Measurements from ENCODE around the gene TRAPPC14.

The TRAPPC14 gene

DNA sequence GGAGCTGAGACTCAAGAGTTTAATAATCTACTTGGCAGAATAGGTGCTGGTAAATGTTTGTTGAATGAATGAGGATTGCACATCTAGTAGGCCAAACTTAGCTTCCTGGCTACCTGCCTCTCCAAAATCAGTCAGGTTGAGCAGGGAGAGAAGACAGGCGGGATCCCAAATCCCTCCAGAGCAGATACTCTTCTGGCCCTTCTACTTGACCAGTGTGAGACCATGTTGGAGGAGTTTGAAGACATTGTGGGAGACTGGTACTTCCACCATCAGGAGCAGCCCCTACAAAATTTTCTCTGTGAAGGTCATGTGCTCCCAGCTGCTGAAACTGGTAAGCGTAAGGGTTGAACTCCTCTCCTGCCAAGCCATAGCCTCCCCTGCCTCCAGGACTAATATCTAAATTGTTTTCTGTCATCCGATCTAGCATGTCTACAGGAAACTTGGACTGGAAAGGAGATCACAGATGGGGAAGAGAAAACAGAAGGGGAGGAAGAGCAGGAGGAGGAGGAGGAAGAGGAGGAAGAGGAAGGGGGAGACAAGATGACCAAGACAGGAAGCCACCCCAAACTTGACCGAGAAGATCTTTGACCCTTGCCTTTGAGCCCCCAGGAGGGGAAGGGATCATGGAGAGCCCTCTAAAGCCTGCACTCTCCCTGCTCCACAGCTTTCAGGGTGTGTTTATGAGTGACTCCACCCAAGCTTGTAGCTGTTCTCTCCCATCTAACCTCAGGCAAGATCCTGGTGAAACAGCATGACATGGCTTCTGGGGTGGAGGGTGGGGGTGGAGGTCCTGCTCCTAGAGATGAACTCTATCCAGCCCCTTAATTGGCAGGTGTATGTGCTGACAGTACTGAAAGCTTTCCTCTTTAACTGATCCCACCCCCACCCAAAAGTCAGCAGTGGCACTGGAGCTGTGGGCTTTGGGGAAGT lies 34.0 kb downstream of the TRAPPC14 start:
- DNase-seq: no peak

DNA sequence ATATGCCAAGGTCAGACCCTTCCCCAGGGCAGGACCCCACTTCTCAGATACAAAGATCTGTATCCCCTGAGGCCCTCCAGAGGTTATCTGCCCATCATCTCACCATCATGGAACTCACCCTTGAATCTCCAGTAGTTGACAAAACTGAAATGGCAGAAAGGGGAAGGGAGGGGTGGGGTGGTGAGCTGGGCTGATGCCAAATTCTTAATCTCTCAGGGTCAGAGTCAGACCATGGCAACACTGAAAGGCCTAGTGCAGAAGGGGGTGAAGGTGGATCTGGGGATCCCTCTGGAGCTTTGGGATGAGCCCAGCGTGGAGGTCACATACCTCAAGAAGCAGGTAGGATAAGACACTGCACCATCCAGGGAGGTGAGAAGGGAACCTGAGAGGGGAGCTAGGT lies 36.0 kb downstream of the TRAPPC14 start:
- DNase-seq: no peak

DNA sequence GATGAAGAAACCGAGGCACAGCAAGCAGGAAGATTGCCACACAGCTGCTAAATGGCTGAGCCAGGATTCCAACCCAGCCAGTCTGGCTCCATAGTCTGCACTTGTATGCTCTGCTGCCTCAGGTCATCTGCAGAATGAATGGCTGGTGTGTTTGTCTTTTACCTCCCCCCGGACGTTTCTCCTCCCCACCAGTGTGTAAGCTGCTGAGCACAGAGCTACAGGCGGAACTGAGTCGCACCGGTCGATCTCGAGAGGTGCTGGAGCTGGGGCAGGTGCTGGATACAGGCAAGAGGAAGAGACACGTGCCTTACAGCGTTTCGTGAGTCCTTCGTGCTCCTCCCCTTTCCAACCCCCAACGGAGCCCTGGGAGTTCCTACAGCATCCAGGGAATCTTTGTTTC lies 36.5 kb downstream of the TRAPPC14 start:
- no peak for DNase-seq

DNA sequence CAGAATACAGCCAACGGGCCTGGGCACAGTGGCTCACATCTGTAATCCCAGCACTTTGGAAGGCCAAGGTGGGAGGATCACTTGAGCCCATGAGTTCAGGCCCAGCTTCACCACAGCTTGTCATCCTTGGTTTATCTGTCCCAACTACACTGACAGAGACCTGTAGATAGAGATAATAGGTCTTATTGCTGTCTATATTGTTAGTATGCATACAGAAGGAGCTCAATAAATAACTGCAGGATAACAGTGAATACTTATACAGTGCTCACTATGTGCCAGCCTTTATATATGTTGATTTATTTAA lies 37.8 kb downstream of the TRAPPC14 start:
- DNase-seq: no peak

DNA sequence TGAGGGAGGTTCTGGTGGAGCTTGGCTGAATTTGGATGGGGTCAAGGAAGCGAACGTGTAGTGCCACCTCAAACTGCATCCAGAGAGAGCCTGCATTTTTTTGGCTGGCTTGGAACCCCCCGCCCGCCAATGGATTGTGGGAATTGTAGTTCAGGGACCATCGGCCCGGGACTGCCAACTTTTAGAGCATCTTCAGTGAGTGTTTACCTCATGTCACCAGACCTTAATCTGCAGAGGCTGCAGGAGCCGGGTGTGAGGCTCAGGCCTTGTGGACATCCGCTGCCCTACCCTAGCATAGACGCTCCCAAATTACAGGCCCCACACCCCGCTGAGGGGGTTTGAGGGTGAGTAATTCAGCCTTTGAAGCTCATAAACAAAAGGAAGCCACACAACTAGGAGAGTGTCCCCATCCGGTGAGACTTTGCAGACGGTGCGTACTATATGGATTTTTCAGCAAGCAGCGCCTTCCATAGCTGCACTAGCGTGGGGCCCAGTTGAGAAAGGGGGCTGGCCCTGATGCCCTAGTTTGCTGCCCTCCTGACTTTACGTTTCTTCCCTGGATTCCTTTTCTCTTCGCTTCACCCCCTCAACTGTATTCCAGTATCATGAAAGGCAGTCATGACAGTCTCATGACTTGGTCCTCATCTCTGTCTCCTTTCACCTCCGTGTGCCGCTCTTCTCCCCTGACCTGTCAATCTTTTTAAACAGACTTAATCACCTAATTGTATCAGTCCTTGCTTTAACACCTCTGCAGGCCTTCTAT lies 38.4 kb downstream of the TRAPPC14 start:
- peak; percentile 59 for DNase-seq

DNA sequence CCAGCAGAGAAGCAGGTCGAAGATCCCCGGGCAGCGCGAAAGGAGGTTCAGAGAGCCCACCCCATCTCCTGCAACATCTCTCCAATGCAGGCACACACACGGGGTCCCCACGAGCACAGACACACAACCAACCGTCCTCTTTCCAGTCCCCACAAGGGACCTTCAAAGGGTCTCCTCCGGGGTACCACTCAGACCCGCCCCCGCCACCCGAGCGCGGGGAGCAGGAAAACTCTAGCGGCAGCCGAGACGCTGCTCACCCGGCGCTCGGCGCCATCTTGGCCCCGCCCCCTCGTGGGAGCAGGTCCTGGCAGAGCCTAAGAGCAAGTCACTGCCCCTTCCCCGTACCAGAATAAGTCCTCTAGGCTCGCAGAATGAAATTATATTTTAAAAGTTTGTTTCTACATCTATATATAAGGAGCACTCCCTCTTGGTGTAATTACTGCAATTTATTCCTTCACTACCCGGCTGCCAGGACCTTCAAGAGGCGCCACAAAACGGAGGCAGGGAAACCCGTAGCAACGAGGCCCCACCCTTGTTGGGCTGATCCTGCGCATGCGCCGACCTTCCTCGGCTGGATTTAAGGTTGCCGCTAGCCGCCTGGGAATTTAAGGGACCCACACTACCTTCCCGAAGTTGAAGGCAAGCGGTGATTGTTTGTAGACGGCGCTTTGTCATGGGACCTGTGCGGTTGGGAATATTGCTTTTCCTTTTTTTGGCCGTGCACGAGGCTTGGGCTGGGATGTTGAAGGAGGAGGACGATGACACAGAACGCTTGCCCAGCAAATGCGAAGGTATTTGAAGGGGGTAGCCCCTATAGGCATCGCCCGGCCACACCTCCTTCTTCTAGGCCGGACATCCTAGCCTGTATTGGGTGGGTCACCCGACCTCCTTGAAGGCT lies 39.2 kb downstream of the TRAPPC14 start, which contains the start of the genes CNPY4 and TAF6:
TSS of gene CNPY4 (plus strand) at position 563 of the 898 bp plus-strand sequence. CDS start at position 674, 111 bp downstream.
TSS of gene TAF6 (minus strand) at position 287 of the 898 bp plus-strand sequence. CDS start 5,149 bp downstream, outside the sequence.
- DNase-seq: peak; percentile 86

DNA sequence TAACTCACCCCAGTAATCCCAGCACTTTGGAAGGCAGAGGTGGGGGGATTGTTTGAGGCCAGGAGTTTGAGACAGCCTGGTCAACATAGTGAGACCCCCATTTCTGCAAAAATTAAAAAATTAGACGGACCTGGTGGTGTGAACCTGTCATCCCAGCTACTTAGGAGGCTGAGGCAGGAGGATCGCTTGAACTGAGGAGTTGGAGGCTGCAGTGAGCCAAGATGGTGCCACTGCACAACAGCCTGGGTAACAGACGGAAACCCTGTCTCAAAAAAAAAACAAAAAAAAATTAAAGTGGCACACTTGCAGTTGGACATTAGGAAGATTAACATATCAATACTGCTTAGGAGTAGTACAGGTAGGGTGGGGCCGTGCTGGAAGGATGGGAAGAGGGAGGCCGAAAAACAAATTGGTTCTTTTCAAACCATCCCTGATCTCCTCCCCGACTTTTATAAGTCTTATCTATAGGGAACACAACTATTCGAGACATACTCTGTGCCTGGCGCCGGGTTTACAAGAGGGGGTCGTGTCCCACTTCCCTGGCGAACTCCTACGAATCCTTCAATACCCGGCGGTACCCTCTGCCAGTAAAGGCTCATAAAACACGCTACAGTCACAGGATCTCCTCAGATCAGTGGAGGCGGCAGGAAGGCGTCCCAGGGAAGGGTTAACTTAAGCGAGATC lies 40.0 kb downstream of the TRAPPC14 start:
- DNase-seq: no peak

DNA sequence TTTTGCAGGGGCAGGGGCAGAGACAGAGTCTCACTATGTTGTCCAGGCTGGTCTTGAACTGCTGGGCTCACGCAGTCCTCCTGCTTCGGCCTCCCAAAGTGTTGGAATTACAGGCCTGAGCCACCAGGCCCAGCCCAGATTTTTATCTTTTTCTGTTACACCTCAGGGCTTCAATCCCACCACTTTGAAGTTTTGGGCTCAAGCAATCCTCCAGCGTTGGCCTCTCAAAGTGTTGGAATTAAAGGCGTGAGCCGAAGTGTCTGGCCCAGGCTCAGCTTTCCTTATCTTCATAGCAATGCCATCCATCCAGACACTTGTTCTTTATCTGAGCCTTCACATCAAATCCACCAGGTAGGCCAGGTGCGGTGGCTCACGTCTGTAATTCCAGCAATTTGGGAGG lies 43.5 kb downstream of the TRAPPC14 start:
- no peak for DNase-seq

DNA sequence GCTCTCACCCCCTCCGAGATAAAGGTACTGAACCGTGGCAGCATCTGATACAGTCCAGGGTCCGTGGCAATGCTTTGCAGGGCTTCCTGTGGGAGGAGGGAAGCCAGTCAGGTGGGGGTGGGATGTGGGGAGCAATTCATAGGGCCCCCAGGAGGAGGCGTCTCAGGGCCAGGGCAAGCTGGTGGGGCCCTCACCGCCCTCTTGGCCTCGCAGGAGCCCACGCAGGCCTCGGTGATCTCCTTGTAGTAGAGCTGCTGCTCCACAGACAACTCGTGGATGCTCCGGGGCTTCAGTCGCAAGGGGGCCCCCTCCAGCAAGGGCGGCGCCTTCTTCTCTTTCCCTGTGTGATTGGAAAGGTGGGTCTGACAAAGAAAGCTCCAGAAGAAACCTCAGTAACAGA lies 46.6 kb downstream of the TRAPPC14 start:
- DNase-seq: no peak

DNA sequence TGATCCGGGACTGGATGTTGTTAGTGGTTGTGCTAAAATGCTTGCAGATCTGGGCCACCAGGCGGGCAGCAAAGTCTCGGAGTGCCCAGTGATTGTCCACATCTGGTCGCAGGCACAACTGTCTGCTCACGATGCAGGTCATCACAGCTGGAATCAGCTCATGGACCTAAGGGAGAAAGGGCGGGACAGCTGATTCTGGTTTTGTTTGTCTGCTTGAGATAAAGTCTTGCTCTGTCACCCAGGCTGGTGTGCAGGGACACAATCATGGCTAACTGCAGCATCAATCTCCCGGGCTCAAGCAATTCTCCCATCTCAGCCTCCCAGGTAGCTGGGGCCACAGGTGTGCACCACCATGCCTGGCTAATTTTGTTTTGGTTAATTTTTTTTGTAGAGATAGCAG lies 47.4 kb downstream of the TRAPPC14 start:
- DNase-seq: no peak

DNA sequence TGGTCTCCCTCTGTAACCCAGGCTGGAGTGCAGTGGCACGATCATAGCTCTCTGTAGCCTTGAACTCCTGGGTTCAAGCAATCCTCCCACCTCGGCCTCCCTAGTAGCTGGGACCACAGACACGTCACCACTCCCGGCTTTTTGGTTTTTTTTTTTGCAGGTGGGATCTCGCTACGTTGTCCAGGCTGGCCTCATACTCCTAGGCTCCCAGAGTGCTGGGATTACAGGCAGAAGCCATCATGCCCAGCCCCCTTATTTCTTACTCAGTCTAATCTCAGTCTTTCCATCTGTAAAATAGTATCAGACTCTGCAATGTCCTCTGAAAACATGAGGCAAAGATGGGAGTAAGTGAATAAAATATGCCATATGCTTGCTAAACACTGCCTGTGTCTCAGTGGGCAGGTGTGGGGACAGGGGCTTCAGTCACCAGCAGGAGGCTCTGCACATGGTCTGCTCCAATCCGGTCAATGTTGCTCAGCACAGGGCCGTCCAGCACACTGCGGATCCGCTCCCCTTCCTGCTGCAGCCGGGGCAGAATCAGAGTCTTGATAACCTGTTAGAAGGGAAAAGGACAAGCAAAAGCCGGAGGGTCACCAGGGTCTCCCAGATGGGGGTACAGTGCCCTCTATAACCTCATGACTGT lies 48.9 kb downstream of the TRAPPC14 start:
- no peak for DNase-seq

DNA sequence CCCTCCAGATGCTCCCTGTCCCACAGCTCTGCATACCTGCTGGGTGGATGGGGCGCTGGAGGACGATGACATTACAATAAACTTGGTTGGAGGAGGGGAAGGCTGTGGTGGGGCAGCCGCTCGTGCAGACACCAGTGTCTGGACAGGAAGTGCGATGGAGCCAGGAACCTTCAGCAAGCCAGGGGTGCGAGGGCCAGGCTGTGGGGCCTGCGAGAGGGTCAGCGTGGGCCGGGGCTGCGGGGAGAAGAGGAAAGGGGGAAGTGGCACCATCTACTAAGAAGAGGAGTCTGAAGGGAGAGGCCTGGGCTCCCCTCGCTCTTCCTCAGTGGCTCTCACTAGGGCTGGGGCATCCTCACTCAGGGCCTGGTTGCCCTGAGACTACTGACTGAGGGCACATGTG lies 50.6 kb downstream of the TRAPPC14 start:
- no peak for DNase-seq

DNA sequence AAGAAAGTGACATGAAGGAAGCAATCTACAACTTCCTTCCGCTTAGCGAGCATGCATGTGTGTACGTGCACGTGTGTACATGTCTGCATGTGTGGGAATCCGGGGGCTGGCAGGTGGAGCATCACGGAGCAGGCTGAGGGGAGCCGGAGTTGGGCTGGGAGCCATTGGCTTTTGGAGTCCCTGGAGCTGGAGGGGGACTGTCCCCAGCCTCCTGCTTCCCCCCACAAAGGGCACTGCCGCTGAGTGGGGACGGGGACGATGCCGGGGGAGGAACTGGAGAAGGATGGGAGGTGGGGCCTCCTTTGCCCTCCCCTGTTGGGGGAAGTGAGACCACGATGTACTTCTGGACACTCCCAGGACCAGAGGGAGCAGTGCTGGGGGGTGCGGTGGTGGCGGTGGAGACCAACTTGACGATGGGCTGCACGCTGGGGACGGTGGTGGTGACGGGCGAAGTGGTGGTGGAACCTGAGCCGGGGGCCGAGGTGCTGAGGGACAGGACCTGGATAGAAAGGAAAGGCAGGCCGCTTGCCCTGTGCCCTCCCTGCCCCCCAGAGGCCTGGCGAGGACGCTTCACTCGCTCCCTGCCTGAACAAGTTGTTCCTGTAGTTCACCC lies 51.3 kb downstream of the TRAPPC14 start:
- no peak for DNase-seq

DNA sequence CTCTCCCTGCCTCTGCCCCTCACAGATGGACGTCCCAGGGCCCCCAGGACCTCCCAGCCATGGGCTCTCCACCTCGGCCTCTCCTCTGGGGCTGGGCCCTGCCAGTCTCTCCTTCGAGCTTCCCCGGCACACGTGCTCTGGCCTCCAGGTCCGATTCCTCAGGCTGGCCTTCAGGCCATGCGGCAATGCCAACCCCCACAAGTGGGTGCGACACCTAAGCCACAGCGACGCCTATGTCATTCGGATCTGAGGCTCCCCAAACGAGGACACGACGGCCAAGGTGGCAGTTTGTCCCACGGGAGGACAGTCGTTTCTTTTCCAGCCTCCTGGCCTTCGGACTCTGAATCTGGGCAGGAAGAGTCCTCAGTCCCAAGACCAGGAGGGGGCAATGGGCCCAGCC lies 51.9 kb downstream of the TRAPPC14 start:
- DNase-seq: no peak

DNA sequence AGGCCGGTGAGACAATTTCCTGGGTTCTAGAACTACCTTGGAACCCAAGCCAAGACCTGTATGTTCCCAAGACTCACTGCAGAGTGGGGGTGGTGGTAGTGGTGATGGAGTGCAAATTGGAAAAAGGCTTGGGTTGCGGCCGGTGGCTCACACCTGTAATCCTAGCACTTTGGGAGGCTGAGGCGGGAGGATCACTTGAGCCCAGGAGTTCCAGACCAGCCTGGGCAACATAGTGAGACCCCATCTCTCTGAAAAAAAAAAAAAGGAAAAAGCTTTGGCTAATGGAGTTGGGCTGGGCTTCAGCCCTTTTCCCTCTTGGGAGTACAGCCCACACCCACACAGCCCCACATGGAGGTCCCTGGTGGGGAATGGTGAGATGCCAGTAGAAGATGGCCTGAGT lies 53.0 kb downstream of the TRAPPC14 start:
- DNase-seq: no peak

All from 8988T (cell line).